NCI-H748 treated with DMSO at 0.1 percent for 48 hours (cell line): ENCODE results near the gene THRB.

Source experiments
- DNase-seq: peaks from one replicate; lab custom pipeline; 2025; lab: John Stamatoyannopoulos, UW

THRB gene

DNA sequence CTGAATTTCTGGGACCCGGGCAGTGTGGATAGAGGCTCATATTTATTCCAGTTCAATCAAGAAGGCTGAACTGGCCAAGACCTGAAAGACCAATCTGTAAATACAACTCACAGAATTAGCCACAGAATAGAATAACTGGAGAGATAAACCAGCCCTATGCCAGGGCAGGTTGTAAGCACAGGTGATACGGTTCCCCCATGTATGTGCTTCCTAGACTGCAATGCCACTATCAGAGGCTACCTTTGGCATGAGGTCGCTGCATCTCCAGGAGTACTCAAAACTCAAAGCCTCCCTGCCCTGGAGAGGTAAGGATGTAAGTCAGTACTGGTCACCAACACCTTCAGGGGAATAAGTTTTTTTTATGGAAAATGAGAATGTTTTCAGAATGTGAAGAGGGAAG, 314.0 kb downstream of the THRB start:
- no peak for DNase-seq

DNA sequence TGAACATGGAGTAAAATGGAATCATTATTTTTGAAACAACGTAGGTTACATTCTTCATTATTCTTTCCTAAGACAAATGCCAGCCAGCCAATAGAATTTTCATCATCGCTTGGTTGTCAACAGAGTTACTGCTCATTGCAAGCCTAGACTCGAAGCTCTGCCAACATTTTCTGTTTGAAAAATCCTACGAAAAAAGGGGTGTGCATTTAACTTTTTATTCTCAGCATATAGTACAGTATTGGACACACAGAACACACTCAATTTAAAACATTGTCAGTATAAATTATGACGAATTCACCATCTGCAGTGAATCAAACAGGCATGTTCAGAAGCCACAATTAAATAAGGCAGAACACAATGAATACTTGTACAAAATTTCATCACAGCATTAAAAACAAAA, 317.4 kb downstream of the THRB start:
- DNase-seq: no peak

DNA sequence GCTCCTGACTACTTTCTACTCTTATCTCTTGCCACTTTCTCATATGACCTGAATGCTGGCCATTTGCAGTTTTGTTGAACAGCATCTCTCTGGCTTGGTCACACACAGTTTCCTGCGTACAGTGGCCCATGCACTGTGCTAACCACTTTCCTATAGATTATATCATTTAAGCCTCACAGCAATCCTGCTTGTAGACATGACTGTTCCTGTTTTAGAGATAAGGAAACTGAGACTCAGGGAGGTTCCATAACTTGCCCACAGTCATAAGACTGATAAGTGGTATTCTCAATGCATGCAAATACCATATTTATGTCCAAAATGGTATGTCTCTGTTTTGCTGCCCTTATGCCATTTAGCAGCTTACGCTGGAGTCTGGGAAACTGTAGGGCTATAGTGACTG, 320.0 kb downstream of the THRB start:
- no peak for DNase-seq

DNA sequence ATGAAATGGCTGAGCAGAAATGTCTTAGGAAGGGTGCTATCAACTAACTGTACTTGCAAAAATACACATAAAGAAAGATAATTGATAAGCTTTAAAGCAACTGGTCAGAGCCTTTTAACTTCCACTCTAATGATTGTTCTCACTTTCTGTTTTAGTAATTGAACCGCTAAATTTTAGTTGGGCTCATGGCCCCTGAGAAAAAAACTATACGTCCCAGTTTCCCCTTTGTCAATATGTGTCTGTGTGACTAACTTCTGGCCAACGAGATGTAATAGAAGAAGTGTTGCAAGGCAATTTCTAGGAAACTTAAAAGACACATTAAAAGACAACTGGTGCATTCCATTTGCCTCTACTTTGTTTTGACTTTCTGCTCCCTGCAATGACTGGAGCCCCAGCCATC, 325.7 kb downstream of the THRB start:
- no peak for DNase-seq

DNA sequence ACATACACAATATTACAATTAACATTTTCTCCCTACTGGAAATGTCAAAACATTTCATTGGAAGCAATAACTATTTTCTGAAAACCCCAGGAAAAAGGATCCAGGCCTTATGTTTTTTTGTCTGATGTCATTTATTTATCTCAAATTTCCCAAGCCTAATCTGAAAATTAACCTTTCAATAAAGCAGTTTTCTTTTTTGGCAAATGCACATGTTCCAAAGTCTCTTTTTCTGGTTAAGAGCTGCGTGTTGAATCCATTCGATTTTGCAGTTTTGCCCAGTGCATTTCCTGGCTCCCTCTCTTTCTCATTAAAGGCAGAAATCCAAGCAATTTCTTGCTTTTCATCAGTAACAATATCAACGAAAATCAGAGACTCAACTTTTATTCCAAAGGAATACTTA, 327.2 kb downstream of the THRB start:
- DNase-seq: no peak

DNA sequence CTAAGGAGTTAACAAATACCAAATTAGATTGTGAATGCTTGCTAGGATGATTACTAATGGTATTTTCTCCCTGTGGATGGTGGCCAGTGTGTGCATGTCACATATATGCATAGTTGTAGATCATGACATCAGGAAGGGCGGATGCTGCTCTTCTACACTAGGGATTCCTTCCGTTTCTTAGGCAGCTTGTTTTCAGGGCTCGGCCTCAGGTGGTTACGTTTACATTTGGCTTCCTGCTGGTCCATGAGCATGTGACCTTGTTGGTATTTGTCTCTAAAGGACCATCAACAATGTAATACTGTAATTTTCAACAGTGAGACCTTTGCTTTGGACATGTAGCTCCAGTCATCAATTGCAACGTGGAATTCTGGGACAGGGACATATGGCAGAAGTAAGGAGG, 328.1 kb downstream of the THRB start:
- no peak for DNase-seq

DNA sequence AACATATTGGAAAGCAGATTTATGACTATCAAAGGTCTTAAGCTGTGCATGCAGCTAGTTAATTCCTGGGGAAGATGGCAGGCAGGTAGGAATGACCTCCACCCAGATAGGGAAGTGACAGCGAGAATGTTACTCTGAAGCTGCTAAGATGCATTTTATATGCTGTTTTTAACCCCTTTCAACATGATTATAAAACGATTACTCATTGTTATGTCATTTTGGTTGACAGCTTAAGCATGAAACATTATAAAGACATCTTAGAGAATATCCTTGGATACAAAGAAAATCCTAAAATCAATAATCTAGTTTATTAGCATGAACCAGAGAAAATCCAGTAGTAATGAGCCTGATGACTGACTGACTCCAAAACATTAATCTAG, 329.1 kb downstream of the THRB start:
- no peak for DNase-seq

DNA sequence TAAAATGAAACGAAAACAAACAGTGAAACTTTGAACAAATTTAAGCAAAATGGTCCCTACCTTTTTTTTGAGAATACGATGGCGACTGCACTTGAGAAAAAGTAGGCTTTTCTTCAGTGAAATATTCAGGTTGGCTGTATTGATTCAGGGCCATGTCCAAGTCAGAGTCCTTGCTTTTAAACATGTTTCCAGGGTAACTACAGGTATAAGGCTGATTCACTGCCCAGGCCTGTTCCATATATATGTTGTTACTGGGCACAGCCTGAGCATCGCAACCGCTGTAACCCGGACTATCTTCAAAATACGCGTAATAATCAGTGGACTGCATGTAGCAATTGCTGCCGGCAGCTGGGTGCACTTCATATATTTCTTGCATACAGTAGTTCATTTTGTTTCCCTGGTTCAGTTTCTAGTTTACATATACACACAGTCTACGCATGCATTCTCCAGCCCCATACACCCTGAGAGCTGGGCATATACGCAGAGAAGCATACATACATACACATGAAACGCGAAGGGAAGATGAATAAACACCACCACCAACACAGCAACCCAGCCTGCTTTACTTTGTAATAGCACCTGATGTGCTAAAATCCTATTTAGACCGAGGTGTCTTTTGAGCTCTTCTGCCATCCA, 329.6 kb downstream of the THRB start:
- no peak for DNase-seq

DNA sequence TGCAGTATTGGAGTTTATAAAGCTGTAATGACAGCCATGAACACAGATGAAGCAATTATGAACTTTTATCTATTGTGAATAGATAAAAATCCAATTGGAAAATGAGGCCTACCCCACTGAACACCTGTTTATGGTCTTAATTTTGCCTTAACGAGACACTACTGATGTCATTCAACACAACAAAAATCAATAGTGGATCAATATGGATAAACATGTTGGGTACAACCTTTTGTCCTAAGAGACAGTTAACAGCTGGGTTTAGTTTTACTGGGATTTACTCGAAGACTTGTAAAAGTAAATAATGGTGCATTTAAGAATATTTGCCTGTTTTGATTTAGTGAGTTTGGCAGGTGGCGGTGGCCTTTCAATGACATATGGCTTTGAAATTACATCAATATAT, 331.7 kb downstream of the THRB start:
- DNase-seq: no peak

DNA sequence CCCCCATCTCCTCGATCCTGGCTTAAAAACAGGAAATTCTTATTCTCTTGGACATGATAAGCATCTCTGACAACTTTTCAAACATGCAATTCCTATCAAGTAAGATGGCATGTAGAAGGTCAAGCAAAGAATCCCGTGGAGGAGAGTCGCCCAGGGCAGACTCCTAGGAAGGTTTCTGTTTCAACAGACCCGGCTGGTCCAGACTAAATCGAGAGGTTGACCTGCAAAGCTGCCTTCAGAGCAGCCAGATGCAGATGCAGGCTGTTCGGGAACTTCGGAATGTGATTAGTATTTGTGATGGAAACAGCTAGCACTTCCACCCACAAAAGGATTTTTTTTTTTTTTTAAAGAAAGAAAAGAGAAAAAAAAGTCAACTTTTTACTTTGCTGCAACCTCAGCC, 332.8 kb downstream of the THRB start:
- DNase-seq: no peak

DNA sequence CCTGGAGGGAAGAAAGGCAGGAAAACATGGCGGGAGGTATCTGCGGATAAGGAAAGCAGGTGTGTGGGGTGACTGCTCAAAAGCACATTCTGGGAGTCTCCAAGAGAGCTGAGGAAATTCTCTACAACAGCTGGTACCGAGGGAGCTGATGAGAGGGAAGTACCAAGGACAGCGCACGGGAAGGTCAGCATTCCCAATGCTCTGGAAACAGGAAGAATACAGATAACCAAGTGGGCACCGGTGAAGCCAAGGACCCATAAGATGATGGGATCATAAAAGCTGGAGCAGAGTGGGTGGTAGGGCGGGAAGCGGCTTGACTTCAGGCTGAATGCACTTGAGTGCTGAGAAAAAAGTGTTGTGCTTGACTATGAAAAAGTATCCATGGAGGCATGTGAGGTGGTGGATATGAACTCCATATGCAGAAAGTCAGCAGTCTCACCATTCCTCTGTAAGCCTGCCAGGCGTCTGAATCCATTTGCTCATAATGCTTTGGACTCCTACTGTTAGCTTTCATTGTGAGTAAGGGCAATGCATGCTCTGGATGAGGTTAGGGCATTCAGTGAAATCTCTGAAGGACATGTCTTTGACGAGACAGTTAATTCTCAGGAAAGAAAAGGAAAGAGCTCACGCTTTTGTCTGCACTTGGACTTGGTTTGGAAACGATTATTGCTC, 334.1 kb downstream of the THRB start:
- no peak for DNase-seq

DNA sequence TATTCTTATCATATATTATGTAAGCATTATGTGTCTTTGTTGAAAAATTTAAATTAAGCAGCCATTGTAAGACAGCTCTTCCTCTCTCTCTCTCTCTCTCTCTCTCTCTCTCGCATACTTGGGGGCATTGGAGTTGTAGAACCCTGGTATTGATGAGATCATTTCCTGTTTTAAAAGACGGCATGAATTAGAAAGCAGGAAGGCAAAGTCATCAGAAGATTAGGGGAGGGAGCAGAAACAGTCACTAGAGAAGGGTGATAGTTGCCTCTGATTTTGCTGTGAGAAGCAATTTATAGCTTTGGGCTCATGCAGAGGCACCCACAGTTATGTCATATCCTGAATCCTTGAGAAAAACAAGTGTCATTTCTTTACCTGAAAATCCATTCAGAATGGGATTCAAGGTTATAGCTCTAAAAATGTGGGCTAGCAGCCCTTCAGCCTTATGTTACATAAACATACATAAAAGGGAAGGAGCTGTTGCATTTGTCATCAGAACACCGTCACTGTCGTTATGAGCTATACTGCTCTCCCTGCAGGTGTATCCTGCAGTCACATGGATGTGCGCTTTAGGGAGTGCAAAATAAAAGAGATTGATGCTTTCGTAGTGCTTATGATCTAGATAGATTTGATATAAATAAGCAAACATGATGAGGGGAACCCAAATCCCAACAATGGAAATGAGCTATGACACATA, 335.7 kb downstream of the THRB start:
- no peak for DNase-seq

DNA sequence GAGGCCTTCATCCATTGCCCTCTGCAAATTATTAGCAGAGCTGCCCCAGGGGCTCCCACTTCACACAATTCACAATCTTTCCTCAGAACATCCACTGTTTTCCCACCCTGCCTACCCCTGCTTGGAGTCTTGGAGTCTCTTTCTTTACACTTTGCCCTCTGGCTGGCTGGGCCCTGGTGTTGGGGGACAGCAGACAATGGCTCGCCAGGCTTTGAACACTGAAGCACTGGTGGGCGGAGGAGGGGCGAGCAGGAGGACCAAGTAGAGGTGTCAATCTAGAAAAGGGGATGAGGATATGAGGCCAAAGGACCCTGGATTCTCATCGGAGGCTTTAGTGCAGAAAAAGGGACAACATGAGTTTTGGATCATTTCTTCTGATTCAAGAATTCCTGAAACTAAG, 337.5 kb downstream of the THRB start:
- no peak for DNase-seq

DNA sequence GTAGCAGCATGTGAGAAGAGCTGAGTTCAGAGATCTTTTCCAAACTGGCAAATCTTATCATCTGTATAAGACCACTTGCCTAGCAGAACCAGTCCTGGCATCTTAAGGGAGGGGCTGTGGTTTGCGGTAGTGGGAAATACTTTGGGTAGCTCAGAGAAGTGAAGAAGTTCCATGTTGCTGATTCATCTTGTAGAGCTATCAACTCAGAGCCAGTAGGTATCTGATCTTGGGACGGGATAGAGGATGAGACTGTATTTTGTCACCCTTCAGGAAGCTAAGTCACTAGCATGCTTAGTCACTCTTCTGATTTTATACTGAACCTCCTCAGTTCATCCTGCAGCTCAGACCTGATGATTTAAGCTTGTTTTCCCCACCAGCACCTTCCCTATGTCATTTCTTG, 338.2 kb downstream of the THRB start:
- DNase-seq: no peak

DNA sequence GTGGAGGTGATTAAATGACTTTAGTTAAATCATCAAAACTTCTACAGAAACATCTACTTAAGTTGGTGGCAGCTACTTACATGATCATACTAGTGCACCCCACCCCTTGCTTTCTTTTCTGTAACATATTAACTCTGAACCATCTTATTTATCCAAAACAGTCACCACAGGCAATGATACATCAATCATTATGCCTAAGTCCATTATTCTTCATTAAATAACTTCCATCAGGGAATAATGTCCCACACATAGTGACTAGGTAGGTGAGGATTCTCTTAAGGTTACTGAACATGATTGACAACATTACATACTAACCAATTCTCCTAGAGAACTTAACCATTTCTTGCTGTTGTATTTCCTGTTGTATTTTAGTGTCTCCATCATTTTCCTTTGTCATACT, 339.4 kb downstream of the THRB start:
- no peak for DNase-seq

DNA sequence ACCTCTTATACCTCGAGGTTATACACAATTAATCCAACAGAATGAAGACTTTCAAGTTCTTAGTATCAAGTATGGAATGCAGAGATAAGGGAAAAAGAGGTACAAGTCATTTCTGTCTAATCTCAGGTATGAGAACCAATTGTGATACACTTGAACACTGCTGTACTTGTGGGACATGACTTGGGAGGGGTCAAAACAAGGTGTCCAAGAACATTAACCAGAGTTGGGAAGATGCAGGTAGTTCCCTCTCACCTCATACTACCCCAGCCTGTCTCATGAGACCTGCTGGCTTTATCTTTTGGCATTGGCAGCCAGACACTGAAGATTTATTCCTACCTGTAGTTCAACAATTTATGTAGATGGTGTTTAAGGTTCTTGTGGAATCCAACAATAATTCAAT, 339.9 kb downstream of the THRB start:
- DNase-seq: no peak

DNA sequence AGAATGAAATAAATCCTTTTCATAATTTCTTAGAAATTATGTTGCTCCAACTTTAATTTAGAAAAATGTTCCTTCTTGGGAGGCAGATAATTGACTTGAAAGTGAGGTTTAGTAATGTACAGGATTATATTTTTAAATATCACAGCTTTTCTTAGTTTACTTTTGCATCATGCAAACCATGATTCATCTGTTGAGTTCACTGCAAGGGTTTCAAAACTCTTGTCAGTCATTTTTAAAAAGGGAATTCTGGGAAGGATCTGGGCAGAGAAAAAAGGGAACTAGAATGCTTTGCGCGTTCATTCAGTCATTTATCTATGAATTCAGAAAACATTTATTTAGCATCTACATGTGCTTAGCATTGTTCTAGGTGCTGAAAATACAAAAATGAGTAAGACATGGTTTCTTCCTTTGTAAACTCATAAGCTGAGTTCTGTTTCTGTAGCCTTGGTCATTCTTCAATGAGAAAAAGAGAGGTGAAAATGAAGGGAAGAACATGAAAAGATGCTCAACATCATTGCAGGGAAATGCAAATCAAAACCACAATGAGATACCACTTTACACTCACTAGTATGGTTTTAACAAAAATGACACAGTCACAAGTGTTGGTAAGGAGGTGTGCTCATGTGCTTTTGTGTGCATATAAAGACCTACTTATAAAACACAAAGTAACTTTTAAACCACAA, 340.5 kb downstream of the THRB start:
- no peak for DNase-seq

DNA sequence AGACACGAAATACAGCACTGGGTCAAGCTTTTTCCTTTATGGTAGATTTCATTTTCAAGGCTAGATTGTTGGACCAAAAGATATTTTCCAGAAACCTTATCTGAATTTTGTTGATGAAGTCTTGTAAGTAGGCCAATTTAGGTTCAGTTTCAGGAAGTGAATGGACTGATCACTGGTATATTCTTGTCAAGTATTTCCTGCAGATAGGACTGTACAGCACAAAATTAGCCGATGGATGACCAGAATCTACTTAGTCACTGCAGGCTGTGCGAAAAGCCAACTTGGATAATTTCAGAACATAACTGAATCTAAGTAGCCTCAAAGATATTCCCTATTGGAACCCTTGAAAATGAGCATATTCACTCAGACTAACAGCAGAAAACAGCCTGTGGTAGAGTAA, 343.1 kb downstream of the THRB start:
- no peak for DNase-seq

DNA sequence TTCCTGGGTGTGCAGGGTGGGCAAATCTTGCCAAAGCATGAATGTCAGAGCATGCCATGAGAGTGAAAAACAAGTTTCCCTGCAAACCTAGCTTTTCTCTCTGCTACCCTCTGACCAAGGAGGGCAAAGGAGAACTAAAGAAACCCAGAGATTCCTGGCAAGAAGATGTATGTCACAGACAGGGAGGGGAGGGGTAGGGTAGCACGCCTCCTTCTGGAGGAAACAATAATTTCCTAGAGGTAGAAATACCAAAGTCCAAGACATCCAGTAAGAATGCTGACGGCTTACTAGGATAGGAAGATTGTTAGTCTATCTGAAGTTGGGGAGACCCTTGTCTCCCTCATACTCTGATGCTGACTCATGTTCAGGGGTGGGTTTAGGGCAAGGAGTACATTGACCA, 345.6 kb downstream of the THRB start:
- no peak for DNase-seq

DNA sequence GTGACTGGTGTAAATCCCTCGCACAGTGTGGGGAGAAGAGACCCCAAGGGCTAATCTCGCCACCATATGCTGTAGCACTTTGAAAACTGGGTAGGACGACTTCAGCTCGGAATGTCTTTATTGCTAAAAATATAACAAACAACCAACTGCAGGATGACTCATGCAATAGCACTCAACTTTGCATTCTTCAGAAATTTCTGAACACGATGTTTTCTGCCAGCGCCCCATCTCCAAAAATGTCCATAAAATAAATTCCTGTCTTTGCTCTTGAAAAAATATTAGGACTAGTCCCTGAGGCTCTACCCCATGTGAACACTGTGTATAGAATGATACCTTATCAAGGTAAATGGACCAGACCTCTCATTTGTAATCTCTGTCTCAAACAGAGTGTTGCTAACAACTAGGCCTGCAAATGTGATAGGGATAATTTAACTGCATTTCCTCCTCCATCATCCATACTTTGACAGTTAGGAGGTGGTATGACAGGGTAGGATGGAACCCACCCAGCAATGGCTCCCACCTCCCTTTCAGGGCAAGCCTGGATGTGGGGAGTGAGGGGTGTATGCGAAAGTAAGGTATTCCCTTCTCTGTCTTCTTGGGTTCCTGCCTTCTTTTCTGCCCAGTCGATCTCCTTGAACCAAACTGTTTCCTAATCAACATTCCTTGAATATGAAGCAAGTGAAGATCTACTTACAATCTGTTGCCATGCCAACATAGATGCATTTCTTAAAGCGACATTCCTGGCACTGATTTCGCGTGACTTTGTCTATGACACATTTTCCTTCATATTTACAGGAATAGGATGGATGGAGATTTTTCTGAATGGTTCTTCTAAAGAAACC, 348.4 kb downstream of the THRB start:
- DNase-seq: no peak

DNA sequence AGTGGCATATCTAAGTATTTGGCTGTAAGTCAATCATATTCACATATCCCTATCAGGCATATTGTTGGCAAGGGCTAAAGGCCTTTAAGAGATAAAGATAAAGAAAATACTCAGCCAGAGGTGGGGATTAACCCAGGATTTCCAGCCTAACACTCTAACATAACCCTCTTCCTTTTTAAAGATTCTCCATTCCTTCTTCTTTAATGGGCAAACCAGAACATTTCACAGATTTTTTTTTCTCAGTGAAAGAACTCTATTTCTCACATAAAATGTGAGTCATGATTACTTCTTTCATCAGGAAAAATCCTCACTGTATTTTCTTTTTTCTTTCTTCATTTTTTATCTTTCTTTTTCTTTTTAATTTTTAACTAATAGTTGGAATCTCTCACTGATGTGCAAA, 349.2 kb downstream of the THRB start:
- DNase-seq: no peak

DNA sequence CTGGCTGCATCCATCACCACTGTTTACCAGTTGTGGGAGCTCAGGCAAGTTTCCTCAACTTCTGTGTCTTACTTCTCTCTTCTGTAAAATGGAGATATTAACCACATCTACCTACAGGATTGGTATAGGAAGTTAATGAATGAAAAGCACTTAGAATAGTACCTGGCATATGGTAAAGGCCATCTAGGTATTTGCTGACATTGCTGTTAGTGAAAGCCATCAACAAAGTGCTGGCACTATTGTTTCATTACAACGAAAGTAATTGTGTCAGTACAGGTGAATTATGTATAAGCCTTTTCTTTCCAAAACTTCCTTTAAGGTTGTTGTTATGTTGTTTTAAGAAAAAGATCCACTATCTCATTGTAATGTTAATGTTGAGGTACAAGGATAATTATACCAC, 352.5 kb downstream of the THRB start:
- DNase-seq: no peak
